Right lung (tissue), 5 donors: ENCODE results near the gene TBCC. TPM values are rescaled to one million over a fixed set of nuclear protein-coding genes. Genes with fewer than 3 reads are reported as not detected.
"Not testable (repeated sequence)": the region's sequence is repeated elsewhere in the genome, so short reads cannot be mapped to it uniquely, and the experiment has no call there.

Experiments used
- DNase-seq, 2 donors: peaks; one replicate each; pipeline ENCODE4 v3.0.0-alpha.2; 2013
- polyA plus RNA-seq, 5 donors: library from polyadenylated mRNA; unstranded; fragments of 120-200 nt; gene quantifications; one replicate each; pipeline versions ENCODE4 v1.2.1 to v1.2.3, GENCODE V29; 2013; ENCODE audit warnings: inconsistent platforms in 1 of 5, low replicate concordance in 1 of 5; ENCODE audit not compliant: insufficient read length in 5 of 5, insufficient read depth in 1 of 5

Gene TBCC
- polyA plus RNA-seq, 5 donors = 14.4 to 22.7 (median 18.1) TPM

GRCh38 chr6:42777126-42777822 lies 31.4 kb upstream of the TBCC start:
- no peak for DNase-seq

- not testable (repeated sequence) for DNase-seq
Observed at GRCh38 chr6:42774821-42775487, 29.1 kb upstream of the TBCC start.

GRCh38 chr6:42774201-42774600 lies 28.3 kb upstream of the TBCC start:
- DNase-seq = no peak

- no peak for DNase-seq
Observed at GRCh38 chr6:42771741-42772100, 25.8 kb upstream of the TBCC start.

- no peak for DNase-seq
Observed at GRCh38 chr6:42769836-42770235, 23.9 kb upstream of the TBCC start.

GRCh38 chr6:42769051-42769450 lies 23.1 kb upstream of the TBCC start:
- DNase-seq = no peak

GRCh38 chr6:42766163-42766670 lies 20.3 kb upstream of the TBCC start:
- no peak for DNase-seq

GRCh38 chr6:42764911-42765648 lies 19.2 kb upstream of the TBCC start:
- DNase-seq = no peak

- no peak for DNase-seq
Observed at GRCh38 chr6:42762950-42763349, 17.0 kb upstream of the TBCC start.

- DNase-seq = no peak
Observed at GRCh38 chr6:42762426-42762859, 16.5 kb upstream of the TBCC start.

GRCh38 chr6:42761287-42762067 lies 15.6 kb upstream of the TBCC start:
- DNase-seq = no peak

- no peak for DNase-seq
Observed at GRCh38 chr6:42758756-42759430, 13.0 kb upstream of the TBCC start.

GRCh38 chr6:42756722-42757121 lies 10.8 kb upstream of the TBCC start:
- no peak for DNase-seq

GRCh38 chr6:42754759-42755158 lies 8.9 kb upstream of the TBCC start:
- DNase-seq = no peak

GRCh38 chr6:42751055-42751454 lies 5.2 kb upstream of the TBCC start:
- no peak for DNase-seq

- no peak for DNase-seq
Observed at GRCh38 chr6:42748203-42748898, 2.4 kb upstream of the TBCC start.

GRCh38 chr6:42746463-42747391 lies 824 bp upstream of the TBCC start:
- peak; percentile 91 for DNase-seq

GRCh38 chr6:42745083-42745639 lies 742 bp downstream of the TBCC start:
- peak in 1 of 2 donors; percentile 25 for DNase-seq

- no peak for DNase-seq
Observed at GRCh38 chr6:42744351-42744893, 1.5 kb downstream of the TBCC start.
